Spleen (tissue), 11 donors: Measurements from ENCODE around the gene SEMA3G. TPM values are rescaled to one million over a fixed set of nuclear protein-coding genes. Genes with fewer than 3 reads are reported as not detected.

Source experiments
- DNase-seq: peaks from one replicate; pipeline ENCODE4 v3.0.0-alpha.2; 2020
- H3K27ac ChIP-seq, 8 donors: fragments of 200-600 bp; sonication (generic) in 7 of 8; 1 replicate in 4 of 8; 2 replicates in 4 of 8; pipeline versions ENCODE4 v1.5.0 to v1.8.0; 2016 to 2021; ENCODE audit warnings: inconsistent platforms in 4 of 8, mild to moderate bottlenecking in 4 of 8, moderate library complexity in 1 of 8
- H3K27me3 ChIP-seq, 7 donors: fragments of 200-600 bp; sonication (generic) in 6 of 7; replicated peaks in 1 of 7; 1 replicate in 4 of 7; 2 replicates in 3 of 7; pipeline versions ENCODE4 v1.5.0 to v1.8.0; 2016 to 2021; ENCODE audit warnings: inconsistent platforms in 3 of 7, mild to moderate bottlenecking in 1 of 7
- H3K36me3 ChIP-seq, 6 donors: fragments of 200-600 bp; sonication (generic) in 5 of 6; 1 replicate in 4 of 6; 2 replicates in 2 of 6; pipeline versions ENCODE4 v1.5.0 to v1.8.0; 2016 to 2021; ENCODE audit warnings: inconsistent platforms in 2 of 6
- H3K4me1 ChIP-seq, 6 donors: fragments of 200-600 bp; sonication (generic) in 5 of 6; 1 replicate in 3 of 6; 2 replicates in 3 of 6; pipeline versions ENCODE4 v1.5.0 to v1.8.0; 2016 to 2021; ENCODE audit warnings: inconsistent platforms in 3 of 6
- H3K4me3 ChIP-seq, 8 donors: fragments of 200-600 bp; sonication (generic) in 7 of 8; 1 replicate in 4 of 8; 2 replicates in 4 of 8; pipeline versions ENCODE4 v1.5.0 to v1.8.0; 2016 to 2021; ENCODE audit warnings: inconsistent platforms in 4 of 8, mild to moderate bottlenecking in 4 of 8, moderate library complexity in 2 of 8
- H3K9me3 ChIP-seq, 8 donors: fragments of 200-600 bp; sonication (generic) in 7 of 8; 1 replicate in 4 of 8; 2 replicates in 4 of 8; pipeline versions ENCODE4 v1.5.0 to v1.8.0; 2016 to 2021; ENCODE audit warnings: inconsistent platforms in 4 of 8
- CTCF ChIP-seq, 11 experiments: fragments of 200-600 bp in 7 of 11; fragments of 450-650 bp in 4 of 11; sonication (generic) in 4 of 11; IDR thresholded peaks in 8 of 11; conservative IDR thresholded peaks in 3 of 11; 1 replicate in 7 of 11; 2 replicates in 4 of 11; pipeline versions ENCODE4 v1.4.0 to v1.8.0; 2016 to 2021; ENCODE audit warnings: antibody characterized with exemption in 11 of 11, inconsistent platforms in 4 of 11, mild to moderate bottlenecking in 1 of 11
- POLR2A ChIP-seq, 3 donors: fragments of 450-650 bp; IDR thresholded peaks; one replicate each; pipeline ENCODE4 v1.5.1; 2017; ENCODE audit warnings: antibody characterized with exemption in 3 of 3, mild to moderate bottlenecking in 1 of 3
- POLR2AphosphoS5 ChIP-seq, 3 donors: sonication (generic); formaldehyde crosslinking; IDR thresholded peaks; one replicate each; pipeline ENCODE4 v1.5.1; 2017; ENCODE audit warnings: antibody characterized with exemption in 3 of 3
- WGBS, 5 donors: extraction: QIAGEN DNeasy Blood & Tissue Kit in 3 of 5; methylation state at CpG; one replicate each; pipeline versions ENCODE4 v1.1.5 to v1.1.7; 2013 to 2018; 5-methylcytosine and 5-hydroxymethylcytosine counted together
- intact Hi-C: fragments of 100-400 bp; cut with DNase I; formaldehyde crosslinking; loops from one replicate; pipeline ENCODE4 v1.15.0; 2023; ENCODE audit warnings: low total_unique reads
- polyA plus RNA-seq, 3 donors: library from polyadenylated mRNA; stranded (reverse); fragments of 200-250 nt; gene quantifications; one replicate each; pipeline ENCODE4 v1.2.1, GENCODE V29; 2013
- total RNA-seq, 7 donors: library from RNA; depleted of rRNA in 3 of 7; stranded (reverse); fragments of >200 nt in 3 of 7; fragmentation: NEBNext Ultra II Directional in 4 of 7; extraction: Animal tissue kit (Norgen Biotek cat#: 25700) in 4 of 7; gene quantifications; one replicate each; pipeline versions ENCODE4 v1.1.0 to v1.2.1, GENCODE V29; 2016 to 2021
- donor health status: healthy with polysubstance abuse.
- donor health status: DM: no; HTN: no; CAD: no; lungs with moderate emphysema.
- donor health status: DM: no; HTN: no; CAD: no.
- donor health status: Bipolar disorder and iron deficiency.
- donor health status: healthy.
- donor health status: DM: no; HTN: no; CAD: no.
- donor health status: DM: yes; HTN: yes; CAD: no.

The SEMA3G gene
- total and polyA plus RNA-seq, 10 donors, result 1.0 to 20.2 (median 9.5) TPM

GRCh38 chr3:52472239-52473000 is 27.5 kb upstream of the SEMA3G start:
- Histone ChIP-seq H3K9me3 (no peaks in the 10 kb centered on the region), H3K4me3 (no peak overlapping the region), H3K27ac (no peak overlapping the region), H3K4me1 (peaks cover 0 to 35% (median 8%) of the 10 kb centered on the region in 6 donors), H3K36me3 (peaks cover 0 to 95% (median 66%) of the 10 kb centered on the region in 6 donors), H3K27me3 (no peaks in the 10 kb centered on the region)
- intact Hi-C loops, result no loop called here
- TF ChIP-seq POLR2A (IDR thresholded peaks at IDR 0.05) (no peak), POLR2AphosphoS5 (IDR thresholded peaks at IDR 0.05) (no peak), CTCF (IDR thresholded peaks at IDR 0.05 in 8 of 11, conservative IDR thresholded peaks at IDR 0.05 in 3 of 11) (peak in 2 of 11 experiments; percentile 1 to 9)
- no peak for DNase-seq
- 72 to 81% (median 77%) methylated on average over 14 of the region's 14 CpGs for WGBS, 5 donors

- no peak overlapping the region for H3K4me3 ChIP-seq
- no peaks in the 10 kb centered on the region for H3K27me3 ChIP-seq
- no peaks in the 10 kb centered on the region for H3K9me3 ChIP-seq
- peaks cover 0 to 92% (median 58%) of the 10 kb centered on the region in 6 donors for H3K36me3 ChIP-seq
- intact Hi-C loops, result no loop called here
- 56 to 77% (median 65%) methylated on average over 14 to 26 of the region's 26 CpGs for WGBS, 5 donors
- peaks cover 0 to 37% (median 8%) of the 10 kb centered on the region in 6 donors for H3K4me1 ChIP-seq
- H3K27ac ChIP-seq, result no peak overlapping the region
- peak; percentile 85 for DNase-seq
- TF ChIP-seq CTCF (IDR thresholded peaks at IDR 0.05 in 8 of 11, conservative IDR thresholded peaks at IDR 0.05 in 3 of 11) (peak; percentile 28 to 83 (median 70)), POLR2AphosphoS5 (IDR thresholded peaks at IDR 0.05) (peak in 1 of 3 donors; percentile 49), POLR2A (IDR thresholded peaks at IDR 0.05) (no peak)
Observed at GRCh38 chr3:52471371-52472238, 26.7 kb upstream of the SEMA3G start.

- TF ChIP-seq CTCF (IDR thresholded peaks at IDR 0.05 in 8 of 11, conservative IDR thresholded peaks at IDR 0.05 in 3 of 11) (no peak), POLR2AphosphoS5 (IDR thresholded peaks at IDR 0.05) (no peak)
- no peaks in the 10 kb centered on the region for H3K27me3 ChIP-seq
- H3K4me1 ChIP-seq, result peaks cover 0 to 37% (median 8%) of the 10 kb centered on the region in 6 donors
- H3K27ac ChIP-seq, result no peak overlapping the region
- no peak overlapping the region for H3K4me3 ChIP-seq
- 92 to 99% (median 96%) methylated on average over 3 to 4 of the region's 4 CpGs for WGBS, 5 donors
- no peak for DNase-seq
- H3K36me3 ChIP-seq, result peaks cover 0 to 90% (median 52%) of the 10 kb centered on the region in 6 donors
- no peaks in the 10 kb centered on the region for H3K9me3 ChIP-seq
- intact Hi-C loops, result no loop called here
Observed at GRCh38 chr3:52470920-52471319, 26.0 kb upstream of the SEMA3G start.

- WGBS, 5 donors, result 86 to 92% (median 88%) methylated on average over 5 of the region's 5 CpGs
- no peaks in the 10 kb centered on the region for H3K9me3 ChIP-seq
- TF ChIP-seq POLR2A (IDR thresholded peaks at IDR 0.05), result no peak
- no peak for TF ChIP-seq POLR2AphosphoS5 (IDR thresholded peaks at IDR 0.05)
- no peak for TF ChIP-seq CTCF (IDR thresholded peaks at IDR 0.05 in 8 of 11, conservative IDR thresholded peaks at IDR 0.05 in 3 of 11)
- intact Hi-C loops, result no loop called here
- no peak overlapping the region for H3K27ac ChIP-seq
- H3K4me3 ChIP-seq, result no peak overlapping the region
- DNase-seq, result no peak
- no peaks in the 10 kb centered on the region for H3K27me3 ChIP-seq
- H3K36me3 ChIP-seq, result peaks cover 0 to 90% (median 45%) of the 10 kb centered on the region in 6 donors
- H3K4me1 ChIP-seq, result peaks cover 0 to 31% (median 8%) of the 10 kb centered on the region in 6 donors
Observed at GRCh38 chr3:52469001-52469400, 24.1 kb upstream of the SEMA3G start.
